Measurements from ENCODE around the gene KCNMA1. TPM values are rescaled to one million over a fixed set of nuclear protein-coding genes. Genes with fewer than 3 reads are reported as not detected.

Gene KCNMA1
- total and polyA plus RNA-seq, 2 donors from 2014 or later, result 4.2 to 8.9 TPM

GRCh38 chr10:77179015-77179695 is 458.5 kb downstream of the KCNMA1 start:
- FAIRE-seq, result no peak
- Histone ChIP-seq H3K9ac (ENCODE audit: low read length in 3 of 3) (no peak overlapping the region), H3K4me1 (ENCODE audit: control insufficient read depth in 2 of 3, insufficient read depth in 2 of 3, low read depth in 1 of 3, low read length in 3 of 3) (no peaks in the 10 kb centered on the region), H3K4me3 (ENCODE audit: low read length in 3 of 3) (no peak overlapping the region), H3K27me3 (ENCODE audit: control insufficient read depth, insufficient read depth, low read length) (no peaks in the 10 kb centered on the region), H3K27ac (ENCODE audit: low read depth in 2 of 2, low read length in 2 of 2) (no peak overlapping the region), H3K9me3 (ENCODE audit: control insufficient read depth in 2 of 3, insufficient read depth in 1 of 3, low read length in 3 of 3) (no peaks in the 10 kb centered on the region), H3K36me3 (ENCODE audit: control insufficient read depth in 2 of 3, insufficient read depth in 3 of 3, low read length in 3 of 3) (no peaks in the 10 kb centered on the region)
- intact Hi-C loops (cut with DNase I), result loop anchor here (5.0 kb wide), 1 partner anchor 463 kb away; no protein-coding TSS in a partner anchor
- no peak for TF ChIP-seq CTCF (IDR thresholded peaks at IDR 0.05; ENCODE audit: borderline replicate concordance, extremely low read depth, insufficient read depth)
- DNase-seq, result peak in 1 of 5 donors; percentile 30

- Histone ChIP-seq H3K9ac (ENCODE audit: low read length in 3 of 3) (no peak overlapping the region), H3K36me3 (ENCODE audit: control insufficient read depth in 2 of 3, insufficient read depth in 3 of 3, low read length in 3 of 3) (no peaks in the 10 kb centered on the region), H3K9me3 (ENCODE audit: control insufficient read depth in 2 of 3, insufficient read depth in 1 of 3, low read length in 3 of 3) (no peaks in the 10 kb centered on the region), H3K27ac (ENCODE audit: low read depth in 2 of 2, low read length in 2 of 2) (no peak overlapping the region), H3K4me1 (ENCODE audit: control insufficient read depth in 2 of 3, insufficient read depth in 2 of 3, low read depth in 1 of 3, low read length in 3 of 3) (no peaks in the 10 kb centered on the region), H3K27me3 (ENCODE audit: control insufficient read depth, insufficient read depth, low read length) (no peaks in the 10 kb centered on the region), H3K4me3 (ENCODE audit: low read length in 3 of 3) (no peak overlapping the region)
- TF ChIP-seq CTCF (IDR thresholded peaks at IDR 0.05; ENCODE audit: borderline replicate concordance, extremely low read depth, insufficient read depth), result no peak
- intact Hi-C loops (cut with DNase I), result loop anchor here (5.0 kb wide), 1 partner anchor 465 kb away; no protein-coding TSS in a partner anchor
- DNase-seq (no peak), FAIRE-seq (no peak)
Observed at GRCh38 chr10:77177589-77177988, 460.0 kb downstream of the KCNMA1 start.

GRCh38 chr10:77177161-77177560 is 460.4 kb downstream of the KCNMA1 start:
- Histone ChIP-seq H3K36me3 (ENCODE audit: control insufficient read depth in 2 of 3, insufficient read depth in 3 of 3, low read length in 3 of 3) (no peaks in the 10 kb centered on the region), H3K27me3 (ENCODE audit: control insufficient read depth, insufficient read depth, low read length) (no peaks in the 10 kb centered on the region), H3K9ac (ENCODE audit: low read length in 3 of 3) (no peak overlapping the region), H3K4me3 (ENCODE audit: low read length in 3 of 3) (no peak overlapping the region), H3K9me3 (ENCODE audit: control insufficient read depth in 2 of 3, insufficient read depth in 1 of 3, low read length in 3 of 3) (no peaks in the 10 kb centered on the region), H3K4me1 (ENCODE audit: control insufficient read depth in 2 of 3, insufficient read depth in 2 of 3, low read depth in 1 of 3, low read length in 3 of 3) (no peaks in the 10 kb centered on the region), H3K27ac (ENCODE audit: low read depth in 2 of 2, low read length in 2 of 2) (no peak overlapping the region)
- intact Hi-C loops (cut with DNase I), result loop anchor here (5.0 kb wide), 1 partner anchor 465 kb away; no protein-coding TSS in a partner anchor
- DNase-seq (no peak), FAIRE-seq (no peak)
- no peak for TF ChIP-seq CTCF (IDR thresholded peaks at IDR 0.05; ENCODE audit: borderline replicate concordance, extremely low read depth, insufficient read depth)

Measured in kidney (tissue), 14 donors.